Peyer's patch (tissue), 4 donors: ENCODE measurements around the gene CERS4.
"Not testable (repeated sequence)": the region's sequence is repeated elsewhere in the genome, so short reads cannot be mapped to it uniquely, and the experiment has no call there.

Source experiments
- POLR2A ChIP-seq, 2 donors: fragments of 450-650 bp; IDR thresholded peaks; one replicate each; pipeline ENCODE4 v1.5.1; 2017; ENCODE audit warnings: antibody characterized with exemption in 2 of 2, mild to moderate bottlenecking in 2 of 2, moderate library complexity in 2 of 2
- TF ChIP-seq, protein P1 (sequence below), 6 experiments: fragments of 450-650 bp in 4 of 6; fragments of 200-600 bp in 2 of 6; sonication (generic) in 1 of 6; IDR thresholded peaks; one replicate each; pipeline ENCODE4 v1.5.1; 2017 to 2019; ENCODE audit warnings: antibody characterized with exemption in 6 of 6, mild to moderate bottlenecking in 3 of 6, moderate library complexity in 1 of 6

DNA sequence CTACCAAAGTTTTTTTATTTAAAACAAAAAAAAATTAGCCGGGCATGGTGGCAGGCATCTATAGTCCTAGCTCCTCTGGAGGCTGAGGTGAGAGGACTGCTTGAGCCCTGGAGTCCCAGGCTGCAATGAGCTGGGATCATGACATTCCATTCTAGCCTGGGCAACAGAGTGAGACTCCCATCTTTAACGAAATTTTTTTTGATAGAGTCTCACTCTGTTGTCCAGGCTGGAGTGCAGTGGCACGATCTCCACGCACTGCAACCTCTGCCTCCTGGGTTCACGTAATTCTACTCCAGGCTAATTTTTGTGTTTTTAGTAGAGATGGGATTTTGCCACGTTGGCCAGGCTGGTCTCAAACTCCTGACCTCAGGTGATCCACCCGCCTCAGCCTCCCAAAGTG lies 1.8 kb upstream of the CERS4 start:
- not testable (repeated sequence) for TF ChIP-seq POLR2A (IDR thresholded peaks at IDR 0.05)
- TF ChIP-seq, protein P1, sequence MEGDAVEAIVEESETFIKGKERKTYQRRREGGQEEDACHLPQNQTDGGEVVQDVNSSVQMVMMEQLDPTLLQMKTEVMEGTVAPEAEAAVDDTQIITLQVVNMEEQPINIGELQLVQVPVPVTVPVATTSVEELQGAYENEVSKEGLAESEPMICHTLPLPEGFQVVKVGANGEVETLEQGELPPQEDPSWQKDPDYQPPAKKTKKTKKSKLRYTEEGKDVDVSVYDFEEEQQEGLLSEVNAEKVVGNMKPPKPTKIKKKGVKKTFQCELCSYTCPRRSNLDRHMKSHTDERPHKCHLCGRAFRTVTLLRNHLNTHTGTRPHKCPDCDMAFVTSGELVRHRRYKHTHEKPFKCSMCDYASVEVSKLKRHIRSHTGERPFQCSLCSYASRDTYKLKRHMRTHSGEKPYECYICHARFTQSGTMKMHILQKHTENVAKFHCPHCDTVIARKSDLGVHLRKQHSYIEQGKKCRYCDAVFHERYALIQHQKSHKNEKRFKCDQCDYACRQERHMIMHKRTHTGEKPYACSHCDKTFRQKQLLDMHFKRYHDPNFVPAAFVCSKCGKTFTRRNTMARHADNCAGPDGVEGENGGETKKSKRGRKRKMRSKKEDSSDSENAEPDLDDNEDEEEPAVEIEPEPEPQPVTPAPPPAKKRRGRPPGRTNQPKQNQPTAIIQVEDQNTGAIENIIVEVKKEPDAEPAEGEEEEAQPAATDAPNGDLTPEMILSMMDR (IDR thresholded peaks at IDR 0.05): not testable (repeated sequence)
